B cell (primary cell): Measurements from ENCODE around the gene SDCCAG8. TPM values are rescaled to one million over a fixed set of nuclear protein-coding genes. Genes with fewer than 3 reads are reported as not detected.

ENCODE experiments used
- ATAC-seq: fragments of 200-7000 bp; cut with Tn5 transposase; one replicate; pipeline ENCODE4 v1.10.0; 2021; ENCODE audit warnings: low read depth, mild to moderate bottlenecking, moderate number of reproducible peaks, moderate library complexity
- CTCF ChIA-PET: fragments of 350-600 bp; sonication (Branson Sonifier 250); formaldehyde crosslinking; loops from one replicate; lab custom pipeline; 2021; ENCODE audit warnings: antibody characterized with exemption, inconsistent platforms; lab: Charles Lee
- POLR2A ChIA-PET: fragments of 350-600 bp; sonication (Branson Sonifier 250); formaldehyde crosslinking; loops from one replicate; lab custom pipeline; 2021; ENCODE audit warnings: antibody characterized with exemption; lab: Charles Lee
- DNase-seq: peaks from one replicate; pipeline ENCODE4 v3.0.0; 2013
- H2AFZ ChIP-seq: 2 replicates; pipeline ENCODE4 v1.6.1; 2012; ENCODE audit warnings: mild to moderate bottlenecking, low read depth, low read length; ENCODE audit not compliant: insufficient read depth, poor library complexity, severe bottlenecking
- H3K27ac ChIP-seq, 2 donors: 1 replicate in 1 of 2; 2 replicates in 1 of 2; pipeline ENCODE4 v1.5.1; 2012 to 2013; ENCODE audit warnings: low read length in 2 of 2, mild to moderate bottlenecking in 2 of 2, moderate library complexity in 1 of 2
- H3K27me3 ChIP-seq, 4 experiments: fragments of 200-600 bp in 1 of 4; sonication (generic) in 1 of 4; replicated peaks in 1 of 4; 1 replicate in 2 of 4; 2 replicates in 2 of 4; pipeline versions ENCODE4 v1.6.1 to v1.7.0; 2013 to 2016; ENCODE audit warnings: low read length in 3 of 4, mild to moderate bottlenecking in 2 of 4, mixed read lengths in 1 of 4, moderate library complexity in 1 of 4; ENCODE audit not compliant: insufficient read depth in 4 of 4, control insufficient read depth in 3 of 4; ENCODE audit errors: control extremely low read depth in 1 of 4
- H3K36me3 ChIP-seq, 2 experiments: replicated peaks in 1 of 2; 1 replicate in 1 of 2; 2 replicates in 1 of 2; pipeline versions ENCODE4 v1.6.1 to v1.7.1; 2013; ENCODE audit warnings: low read length in 1 of 2; ENCODE audit not compliant: insufficient read depth in 2 of 2, control insufficient read depth in 1 of 2; ENCODE audit errors: control extremely low read depth in 1 of 2, extremely low read depth in 1 of 2
- H3K4me1 ChIP-seq, 2 donors: fragments of 200-600 bp in 1 of 2; sonication (generic) in 1 of 2; 1 replicate in 1 of 2; 2 replicates in 1 of 2; pipeline versions ENCODE4 v1.5.1 to v1.6.1; 2013 to 2017; ENCODE audit warnings: low read length in 2 of 2; ENCODE audit not compliant: control insufficient read depth in 2 of 2, insufficient read depth in 2 of 2
- H3K4me2 ChIP-seq: replicated peaks from 2 replicates; pipeline ENCODE3; 2012; ENCODE audit warnings: mild to moderate bottlenecking, low read depth, low read length; ENCODE audit not compliant: poor library complexity, severe bottlenecking
- H3K4me3 ChIP-seq, 5 experiments: fragments of 200-600 bp in 1 of 5; sonication (generic) in 1 of 5; 1 replicate in 3 of 5; 2 replicates in 2 of 5; pipeline versions ENCODE4 v1.5.1 to v1.7.0; 2011 to 2016; ENCODE audit warnings: low read length in 4 of 5, mild to moderate bottlenecking in 4 of 5, low read depth in 2 of 5, control low read depth in 1 of 5, moderate library complexity in 1 of 5; ENCODE audit not compliant: insufficient read depth in 1 of 5; ENCODE audit errors: control extremely low read depth in 1 of 5, extremely low read depth in 1 of 5
- H3K79me2 ChIP-seq: fragments of 200-600 bp; sonication (generic); one replicate; pipeline ENCODE4 v1.6.0; 2016; ENCODE audit warnings: low read length; ENCODE audit not compliant: control insufficient read depth, insufficient read depth
- H3K9ac ChIP-seq: fragments of 200-600 bp; sonication (generic); 2 replicates; pipeline ENCODE4 v1.6.1; 2017; ENCODE audit warnings: mild to moderate bottlenecking, low read length, moderate library complexity
- H3K9me3 ChIP-seq, 3 donors: one replicate each; pipeline versions ENCODE4 v1.6.1 to v1.7.1; 2013; ENCODE audit warnings: low read length in 2 of 3; ENCODE audit not compliant: control insufficient read depth in 2 of 3, insufficient read depth in 1 of 3; ENCODE audit errors: control extremely low read depth in 1 of 3
- H4K20me1 ChIP-seq: 2 replicates; pipeline ENCODE4 v1.6.0; 2012; ENCODE audit warnings: mild to moderate bottlenecking, low read length; ENCODE audit not compliant: insufficient read depth, control insufficient read depth, poor library complexity, severe bottlenecking
- H3K27ac Mint-ChIP-seq: one replicate; pipeline ENCODE4 v1.8.0; 2021; ENCODE audit warnings: mixed read lengths
- H3K27me3 Mint-ChIP-seq: one replicate; pipeline ENCODE4 v1.8.0; 2021; ENCODE audit warnings: mixed read lengths
- H3K4me1 Mint-ChIP-seq: one replicate; pipeline ENCODE4 v1.8.0; 2021; ENCODE audit warnings: mixed read lengths
- H3K4me3 Mint-ChIP-seq: one replicate; pipeline ENCODE4 v1.8.0; 2021; ENCODE audit warnings: mixed read lengths
- H3K9me3 Mint-ChIP-seq: one replicate; pipeline ENCODE4 v1.8.0; 2022; ENCODE audit warnings: mixed read lengths; ENCODE audit not compliant: insufficient read depth
- EZH2 ChIP-seq: IDR thresholded peaks from 2 replicates; pipeline ENCODE4 v1.6.1; 2012; ENCODE audit warnings: borderline replicate concordance, low read depth, mild to moderate bottlenecking, moderate library complexity, low read length; ENCODE audit not compliant: insufficient read depth, poor library complexity, severe bottlenecking
- WGBS: methylation state at CpG from one replicate; pipeline ENCODE4 v1.1.5; 2013; ENCODE audit warnings: missing lambda C conversion rate; ENCODE audit not compliant: insufficient coverage; 5-methylcytosine and 5-hydroxymethylcytosine counted together
- intact Hi-C: fragments of 100-400 bp; cut with micrococcal nuclease; formaldehyde crosslinking; loops from one replicate; pipeline ENCODE4 v1.10.0; 2022
- polyA plus RNA-seq: library from polyadenylated mRNA; depleted of rRNA; stranded (reverse); fragments of >200 nt; gene quantifications from 2 replicates; pipeline ENCODE4 v1.2.3, GENCODE V29; 2012
- total RNA-seq, 2 donors: library from RNA; stranded (reverse); fragments of 120-200 nt in 1 of 2; gene quantifications; 1 replicate in 1 of 2; 2 replicates in 1 of 2; pipeline versions ENCODE4 v1.2.3 to v1.2.4, GENCODE V29; 2013 to 2022
- TF ChIP-seq, protein P1 (sequence below): fragments of 200-600 bp; IDR thresholded peaks from one replicate; pipeline ENCODE4 v1.8.0; 2022; ENCODE audit warnings: antibody characterized with exemption, mild to moderate bottlenecking

Gene SDCCAG8
- total and polyA plus RNA-seq, 2 donors (not counting 1 experiment from before 2014, with no cell fraction given), result 37.1 to 60.7 TPM

DNA sequence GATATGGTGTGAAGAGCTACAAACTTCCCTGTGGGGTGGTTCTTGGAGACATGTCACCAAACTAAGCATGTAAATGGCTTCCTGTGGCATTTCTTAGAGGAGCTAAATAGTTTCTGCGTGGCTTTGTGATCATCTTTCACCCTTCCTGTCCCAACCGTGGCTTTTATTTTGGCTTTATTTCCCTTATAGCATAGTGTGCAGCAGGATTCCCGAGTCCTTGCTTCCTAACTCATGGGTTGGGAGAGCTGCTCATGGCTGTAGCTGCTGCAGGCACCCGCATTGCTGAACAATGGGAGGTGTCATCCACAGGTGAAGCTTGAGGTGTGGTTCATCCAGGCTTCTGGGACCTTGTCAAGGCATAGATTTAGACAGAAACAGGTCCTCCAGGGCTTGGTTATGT is 192.0 kb downstream of the SDCCAG8 start:
- Histone ChIP-seq H3K4me2 (no peak overlapping the region), H3K9me3 (no peaks in the 10 kb centered on the region), H3K4me1 (peaks cover 20 to 32% of the 10 kb centered on the region in 2 donors), H3K4me3 (no peak overlapping the region), H3K36me3 (no peaks in the 10 kb centered on the region), H3K27ac (no peak overlapping the region), H2AFZ (peak overlapping the region; percentile 23), H3K27me3 (no peaks in the 10 kb centered on the region), H3K9ac (no peak overlapping the region), H3K79me2 (no peaks in the 10 kb centered on the region), H4K20me1 (no peaks in the 10 kb centered on the region)
- H3K27me3 Mint-ChIP-seq, result no peaks in the 10 kb centered on the region
- TF ChIP-seq EZH2, result no peak
- TF ChIP-seq, protein P1, sequence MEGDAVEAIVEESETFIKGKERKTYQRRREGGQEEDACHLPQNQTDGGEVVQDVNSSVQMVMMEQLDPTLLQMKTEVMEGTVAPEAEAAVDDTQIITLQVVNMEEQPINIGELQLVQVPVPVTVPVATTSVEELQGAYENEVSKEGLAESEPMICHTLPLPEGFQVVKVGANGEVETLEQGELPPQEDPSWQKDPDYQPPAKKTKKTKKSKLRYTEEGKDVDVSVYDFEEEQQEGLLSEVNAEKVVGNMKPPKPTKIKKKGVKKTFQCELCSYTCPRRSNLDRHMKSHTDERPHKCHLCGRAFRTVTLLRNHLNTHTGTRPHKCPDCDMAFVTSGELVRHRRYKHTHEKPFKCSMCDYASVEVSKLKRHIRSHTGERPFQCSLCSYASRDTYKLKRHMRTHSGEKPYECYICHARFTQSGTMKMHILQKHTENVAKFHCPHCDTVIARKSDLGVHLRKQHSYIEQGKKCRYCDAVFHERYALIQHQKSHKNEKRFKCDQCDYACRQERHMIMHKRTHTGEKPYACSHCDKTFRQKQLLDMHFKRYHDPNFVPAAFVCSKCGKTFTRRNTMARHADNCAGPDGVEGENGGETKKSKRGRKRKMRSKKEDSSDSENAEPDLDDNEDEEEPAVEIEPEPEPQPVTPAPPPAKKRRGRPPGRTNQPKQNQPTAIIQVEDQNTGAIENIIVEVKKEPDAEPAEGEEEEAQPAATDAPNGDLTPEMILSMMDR, result no peak
- H3K4me1 Mint-ChIP-seq, result peaks cover 34% of the 10 kb centered on the region
- ATAC-seq, result no peak
- CTCF ChIA-PET, result no interaction called here
- intact Hi-C loops, result no loop called here
- no peak for DNase-seq
- no peak overlapping the region for H3K27ac Mint-ChIP-seq
- no peaks in the 10 kb centered on the region for H3K9me3 Mint-ChIP-seq
- POLR2A ChIA-PET, result no interaction called here
- H3K4me3 Mint-ChIP-seq, result no peak overlapping the region
- WGBS, result 100% methylated on average over 1 of the region's 4 CpGs

DNA sequence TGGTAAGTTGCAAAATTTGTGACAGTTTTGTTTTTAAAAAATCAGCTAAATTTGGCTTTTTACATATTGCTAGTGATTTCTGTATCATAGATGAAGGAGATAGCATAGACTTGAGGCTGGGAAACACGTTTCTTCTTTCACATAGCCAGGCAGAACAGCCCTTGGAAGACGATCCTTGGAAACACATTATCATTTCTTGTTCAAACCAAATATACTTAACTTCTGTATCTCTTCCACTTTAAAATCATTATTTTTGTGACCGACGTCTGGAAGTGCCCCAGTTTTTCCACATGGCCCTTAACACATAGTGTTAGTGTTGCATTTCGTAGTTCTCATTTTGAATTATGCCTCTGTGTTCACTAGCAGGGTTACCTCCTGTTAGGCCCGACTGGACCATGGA is 193.5 kb downstream of the SDCCAG8 start:
- Mint-ChIP-seq H3K4me1 (peaks cover 24% of the 10 kb centered on the region), H3K9me3 (no peaks in the 10 kb centered on the region), H3K27ac (no peak overlapping the region), H3K27me3 (no peaks in the 10 kb centered on the region), H3K4me3 (no peak overlapping the region)
- Histone ChIP-seq H3K4me2 (no peak overlapping the region), H3K4me3 (no peak overlapping the region), H3K36me3 (no peaks in the 10 kb centered on the region), H3K27me3 (no peaks in the 10 kb centered on the region), H4K20me1 (no peaks in the 10 kb centered on the region), H3K9me3 (no peaks in the 10 kb centered on the region), H3K27ac (no peak overlapping the region), H3K9ac (no peak overlapping the region), H3K4me1 (peaks cover 7 to 23% of the 10 kb centered on the region in 2 donors), H2AFZ (no peak overlapping the region), H3K79me2 (no peaks in the 10 kb centered on the region)
- intact Hi-C loops, result no loop called here
- TF ChIP-seq, protein P1, result no peak
- TF ChIP-seq EZH2, result no peak
- 100% methylated on average over 3 of the region's 6 CpGs for WGBS
- POLR2A ChIA-PET, result no interaction called here
- CTCF ChIA-PET, result no interaction called here
- ATAC-seq, result no peak
- DNase-seq, result no peak
